Neuronal stem cell (in vitro differentiated cells): ENCODE results near the gene CCDC80.

Source experiments
- DNase-seq: peaks from one replicate; pipeline ENCODE4 v3.0.0-alpha.2; 2013; ENCODE audit warnings: low spot score
- H2AFZ ChIP-seq: one replicate; pipeline ENCODE4 v1.6.1; 2013; ENCODE audit warnings: mild to moderate bottlenecking, low read length, inconsistent platforms
- H2AK5ac ChIP-seq: 2 replicates; pipeline ENCODE4 v1.6.1; 2013; ENCODE audit warnings: low read depth, mild to moderate bottlenecking, inconsistent platforms, low read length, moderate library complexity, mixed read lengths
- H2BK120ac ChIP-seq: 2 replicates; pipeline ENCODE4 v1.6.1; 2013; ENCODE audit warnings: low read depth, mild to moderate bottlenecking, inconsistent platforms, low read length, moderate library complexity, mixed read lengths
- H2BK12ac ChIP-seq: one replicate; pipeline ENCODE4 v1.6.1; 2013; ENCODE audit warnings: low read length, inconsistent platforms
- H2BK15ac ChIP-seq: 2 replicates; pipeline ENCODE4 v1.6.1; 2013; ENCODE audit warnings: mild to moderate bottlenecking, low read length, inconsistent platforms, mixed read lengths
- H2BK5ac ChIP-seq: one replicate; pipeline ENCODE4 v1.6.1; 2013; ENCODE audit warnings: inconsistent platforms, mild to moderate bottlenecking, low read length, moderate library complexity
- H3K14ac ChIP-seq: one replicate; pipeline ENCODE4 v1.6.1; 2013; ENCODE audit warnings: low read length, inconsistent platforms
- H3K18ac ChIP-seq: 2 replicates; pipeline ENCODE4 v1.6.1; 2013; ENCODE audit warnings: low read length, inconsistent platforms
- H3K23ac ChIP-seq: 2 replicates; pipeline ENCODE4 v1.6.1; 2013; ENCODE audit warnings: low read depth, mild to moderate bottlenecking, mixed read lengths, low read length, inconsistent platforms; ENCODE audit not compliant: poor library complexity
- H3K27ac ChIP-seq: replicated peaks from 3 replicates; pipeline ENCODE4 v1.5.1; 2013; ENCODE audit warnings: low read length, inconsistent platforms
- H3K27me3 ChIP-seq, 3 experiments: 2 replicates each; pipeline ENCODE4 v1.6.1; 2013; ENCODE audit warnings: low read length in 3 of 3, mild to moderate bottlenecking in 2 of 3, inconsistent platforms in 1 of 3, low read depth in 1 of 3, mixed read lengths in 1 of 3, moderate library complexity in 1 of 3; ENCODE audit not compliant: control insufficient read depth in 3 of 3, insufficient read depth in 3 of 3
- H3K36me3 ChIP-seq, 2 donors: replicated peaks in 1 of 2; 2 replicates each; pipeline ENCODE4 v1.6.1; 2013; ENCODE audit warnings: low read length in 2 of 2; ENCODE audit not compliant: control insufficient read depth in 2 of 2, insufficient read depth in 2 of 2
- H3K4ac ChIP-seq: 2 replicates; pipeline ENCODE4 v1.6.1; 2013; ENCODE audit warnings: inconsistent platforms, mild to moderate bottlenecking, low read length, moderate library complexity
- H3K4me1 ChIP-seq, 2 donors: 1 replicate in 1 of 2; 2 replicates in 1 of 2; pipeline ENCODE4 v1.6.1; 2013; ENCODE audit warnings: low read length in 2 of 2, low read depth in 1 of 2; ENCODE audit not compliant: control insufficient read depth in 2 of 2, insufficient read depth in 1 of 2
- H3K4me2 ChIP-seq: one replicate; pipeline ENCODE4 v1.6.1; 2013; ENCODE audit warnings: mild to moderate bottlenecking, low read length, inconsistent platforms; ENCODE audit not compliant: insufficient read depth, poor library complexity, severe bottlenecking
- H3K4me3 ChIP-seq, 2 donors: 2 replicates each; pipeline ENCODE4 v1.5.1; 2013; ENCODE audit warnings: low read length in 2 of 2, mild to moderate bottlenecking in 2 of 2, inconsistent platforms in 1 of 2, moderate library complexity in 1 of 2
- H3K79me1 ChIP-seq: one replicate; pipeline ENCODE4 v1.6.1; 2013; ENCODE audit warnings: low read depth, mild to moderate bottlenecking, inconsistent platforms, low read length, moderate library complexity
- H3K9ac ChIP-seq: one replicate; pipeline ENCODE4 v1.6.1; 2013; ENCODE audit warnings: mild to moderate bottlenecking, low read depth, low read length, inconsistent platforms; ENCODE audit not compliant: poor library complexity
- H3K9me3 ChIP-seq, 2 donors: replicated peaks in 1 of 2; 2 replicates each; pipeline versions ENCODE3 to v1.6.1; 2013; ENCODE audit warnings: low read length in 2 of 2, mild to moderate bottlenecking in 2 of 2, inconsistent platforms in 1 of 2, low read depth in 1 of 2, mixed read lengths in 1 of 2, moderate library complexity in 1 of 2; ENCODE audit not compliant: control insufficient read depth in 2 of 2, insufficient read depth in 1 of 2
- H4K8ac ChIP-seq: one replicate; pipeline ENCODE4 v1.6.1; 2013; ENCODE audit warnings: low read depth, mild to moderate bottlenecking, inconsistent platforms, low read length, moderate library complexity
- H4K91ac ChIP-seq: one replicate; pipeline ENCODE4 v1.6.1; 2013; ENCODE audit warnings: low read length, low read depth, mild to moderate bottlenecking, inconsistent platforms; ENCODE audit not compliant: poor library complexity
- WGBS, 2 donors: extraction: QIAGEN DNeasy Blood & Tissue Kit; methylation state at CpG; one replicate each; pipeline ENCODE4 v1.1.7; 2013; ENCODE audit warnings: missing lambda C conversion rate in 2 of 2, mixed read lengths in 1 of 2; ENCODE audit not compliant: insufficient read length in 2 of 2, insufficient replicate concordance in 1 of 2; ENCODE audit errors: extremely low coverage in 2 of 2; 5-methylcytosine and 5-hydroxymethylcytosine counted together

CCDC80 gene

GRCh38 chr3:112656043-112656442, 15.1 kb upstream of the CCDC80 start:
- no peaks in the 10 kb centered on the region for H3K9me3 ChIP-seq

GRCh38 chr3:112654979-112655378, 14.0 kb upstream of the CCDC80 start:
- DNase-seq, result no peak

More at GRCh38 chr3:112656043-112656442, 15.1 kb upstream of the CCDC80 start:
- Histone ChIP-seq H2AK5ac (no peak overlapping the region), H3K4me3 (no peak overlapping the region), H3K4me2 (no peak overlapping the region), H3K18ac (no peak overlapping the region), H2BK120ac (no peak overlapping the region), H3K9ac (no peak overlapping the region), H3K23ac (no peak overlapping the region), H2AFZ (no peak overlapping the region), H3K14ac (no peak overlapping the region), H4K91ac (no peak overlapping the region), H3K27ac (no peak overlapping the region), H2BK15ac (no peak overlapping the region), H3K27me3 (no peaks in the 10 kb centered on the region), H3K4me1 (no peaks in the 10 kb centered on the region), H2BK5ac (no peak overlapping the region), H3K79me1 (no peaks in the 10 kb centered on the region), H2BK12ac (no peak overlapping the region), H3K4ac (no peak overlapping the region), H4K8ac (no peak overlapping the region), H3K36me3 (no peaks in the 10 kb centered on the region)
- DNase-seq, result no peak

GRCh38 chr3:112654492-112654891, 13.5 kb upstream of the CCDC80 start:
- Histone ChIP-seq H3K36me3 (no peaks in the 10 kb centered on the region), H3K9me3 (no peaks in the 10 kb centered on the region), H2BK12ac (no peak overlapping the region), H3K79me1 (no peaks in the 10 kb centered on the region), H4K91ac (no peak overlapping the region), H2BK120ac (no peak overlapping the region), H2BK5ac (no peak overlapping the region), H2AFZ (no peak overlapping the region), H3K4me3 (no peak overlapping the region), H4K8ac (no peak overlapping the region), H3K23ac (no peak overlapping the region), H2AK5ac (no peak overlapping the region), H3K14ac (no peak overlapping the region), H3K27me3 (no peaks in the 10 kb centered on the region), H3K4me1 (no peaks in the 10 kb centered on the region), H2BK15ac (no peak overlapping the region), H3K18ac (no peak overlapping the region), H3K27ac (no peak overlapping the region), H3K9ac (no peak overlapping the region), H3K4ac (no peak overlapping the region), H3K4me2 (no peak overlapping the region)
- no CpG with 5 or more reads among the region's 5 CpGs for whole genome bisulfite sequencing, 2 donors
- DNase-seq, result no peak

More at GRCh38 chr3:112654979-112655378, 14.0 kb upstream of the CCDC80 start:
- H2AFZ ChIP-seq, result no peak overlapping the region
- H3K79me1 ChIP-seq, result no peaks in the 10 kb centered on the region
- H3K4me2 ChIP-seq, result no peak overlapping the region
- no peak overlapping the region for H3K18ac ChIP-seq
- no peaks in the 10 kb centered on the region for H3K27me3 ChIP-seq
- no peak overlapping the region for H2BK15ac ChIP-seq
- no peak overlapping the region for H3K4ac ChIP-seq
- H3K23ac ChIP-seq, result no peak overlapping the region
- H2AK5ac ChIP-seq, result no peak overlapping the region
- no peak overlapping the region for H2BK120ac ChIP-seq
- H3K9ac ChIP-seq, result no peak overlapping the region
- H4K8ac ChIP-seq, result no peak overlapping the region
- no peak overlapping the region for H2BK12ac ChIP-seq
- no peak overlapping the region for H4K91ac ChIP-seq
- H3K4me3 ChIP-seq, result no peak overlapping the region
- H3K27ac ChIP-seq, result no peak overlapping the region
- H3K9me3 ChIP-seq, result no peaks in the 10 kb centered on the region
- no peaks in the 10 kb centered on the region for H3K36me3 ChIP-seq
- WGBS, 2 donors, result no CpG with 5 or more reads among the region's 4 CpGs
- no peak overlapping the region for H2BK5ac ChIP-seq
- H3K4me1 ChIP-seq, result no peaks in the 10 kb centered on the region
- no peak overlapping the region for H3K14ac ChIP-seq

GRCh38 chr3:112653881-112654300, 12.9 kb upstream of the CCDC80 start:
- H3K36me3 ChIP-seq, result no peaks in the 10 kb centered on the region
- no peak overlapping the region for H4K91ac ChIP-seq
- no peak overlapping the region for H3K18ac ChIP-seq
- H3K23ac ChIP-seq, result no peak overlapping the region
- no peak overlapping the region for H3K27ac ChIP-seq
- no peak overlapping the region for H3K9ac ChIP-seq
- H3K4me2 ChIP-seq, result no peak overlapping the region
- no peaks in the 10 kb centered on the region for H3K9me3 ChIP-seq
- no peak overlapping the region for H2BK12ac ChIP-seq
- H3K4me1 ChIP-seq, result no peaks in the 10 kb centered on the region
- H3K14ac ChIP-seq, result no peak overlapping the region
- no peak for DNase-seq
- H2BK15ac ChIP-seq, result no peak overlapping the region
- no peak overlapping the region for H2AFZ ChIP-seq
- no peaks in the 10 kb centered on the region for H3K79me1 ChIP-seq
- WGBS, 2 donors, result no CpG with 5 or more reads among the region's 5 CpGs
- H3K4ac ChIP-seq, result no peak overlapping the region
- no peak overlapping the region for H3K4me3 ChIP-seq
- no peak overlapping the region for H2BK5ac ChIP-seq
- H3K27me3 ChIP-seq, result no peaks in the 10 kb centered on the region
- no peak overlapping the region for H2BK120ac ChIP-seq
- H2AK5ac ChIP-seq, result no peak overlapping the region
- no peak overlapping the region for H4K8ac ChIP-seq
